GM12878 (cell line): ENCODE measurements around the gene TTC33. TPM values are rescaled to one million over a fixed set of nuclear protein-coding genes. Genes with fewer than 3 reads are reported as not detected.

ENCODE experiments used
- ATAC-seq: fragments of 200-7000 bp; cut with Tn5 transposase; 3 replicates; pipeline ENCODE4 v1.9.1; 2020; ENCODE audit warnings: mild to moderate bottlenecking, moderate library complexity
- BruUV-seq: library from RNA; stranded (reverse); fragments of 400-500 nt; replicated peaks from 2 replicates; lab custom pipeline; 2021; lab: Mats Ljungman, UMichigan
- CTCF ChIA-PET: fragments of 300-600 bp; sonication (Branson Sonifier 250); formaldehyde crosslinking; extraction: SDS; loops from one replicate; lab custom pipeline; 2021; ENCODE audit warnings: inconsistent platforms; lab: Yijun Ruan, JAX
- POLR2A ChIA-PET: fragments of 350-600 bp; formaldehyde crosslinking; extraction: SDS; loops from one replicate; lab custom pipeline; 2021; ENCODE audit warnings: inconsistent platforms; lab: Charles Lee
- RAD21 ChIA-PET: fragments of 300-600 bp; sonication (Branson Sonifier 250); formaldehyde crosslinking; loops from one replicate; lab custom pipeline; 2023; ENCODE audit warnings: antibody characterized with exemption; ENCODE audit not compliant: unreplicated experiment; lab: Charles Lee
- SMC1A ChIA-PET: fragments of 300-600 bp; sonication (Branson Sonifier 250); formaldehyde crosslinking; loops from one replicate; lab custom pipeline; 2023; ENCODE audit not compliant: unreplicated experiment, uncharacterized antibody; lab: Charles Lee
- DNase-seq: peaks from one replicate; pipeline ENCODE4 v3.0.0-alpha.2; 2011; ENCODE audit warnings: low read depth, low spot score
- FAIRE-seq: peaks from 3 replicates; lab custom pipeline; 2011; peaks lifted over from hg19 to GRCh38; lab: Jason Lieb, UNC
- H2AFZ ChIP-seq: 2 replicates; pipeline ENCODE4 v1.6.0; 2011; ENCODE audit warnings: low read depth, low read length, control low read depth; ENCODE audit not compliant: control insufficient read depth
- H3K27ac ChIP-seq: 2 replicates; pipeline ENCODE4 v1.5.1; 2011; ENCODE audit warnings: control low read depth; ENCODE audit not compliant: control insufficient read depth, insufficient read depth
- H3K27me3 ChIP-seq, 2 experiments: replicated peaks in 1 of 2; 2 replicates each; pipeline versions ENCODE4 v1.6.0 to v1.6.1; 2011; ENCODE audit warnings: low read length in 1 of 2; ENCODE audit not compliant: control insufficient read depth in 2 of 2, insufficient read depth in 2 of 2
- H3K36me3 ChIP-seq, 2 experiments: 2 replicates each; pipeline ENCODE4 v1.5.1; 2011; ENCODE audit warnings: low read length in 1 of 2; ENCODE audit not compliant: control insufficient read depth in 2 of 2, insufficient read depth in 2 of 2
- H3K4me1 ChIP-seq: 2 replicates; pipeline ENCODE4 v1.6.1; 2011; ENCODE audit warnings: mild to moderate bottlenecking, low read length, moderate library complexity, mixed read lengths; ENCODE audit not compliant: control insufficient read depth, insufficient read depth
- H3K4me2 ChIP-seq: 2 replicates; pipeline ENCODE4 v1.6.0; 2011; ENCODE audit warnings: control low read depth; ENCODE audit not compliant: control insufficient read depth, insufficient read depth
- H3K4me3 ChIP-seq: fragments of 200-600 bp; sonication (generic); 2 replicates; pipeline ENCODE4 v1.5.1; 2016
- H3K79me2 ChIP-seq: 2 replicates; pipeline ENCODE4 v1.6.0; 2011; ENCODE audit warnings: low read length; ENCODE audit not compliant: control insufficient read depth, insufficient read depth
- H3K9ac ChIP-seq: 2 replicates; pipeline ENCODE4 v1.8.0; 2011; ENCODE audit warnings: low read length, control low read depth, mixed read lengths; ENCODE audit not compliant: control insufficient read depth, insufficient read depth
- H3K9me3 ChIP-seq: replicated peaks from 3 replicates; pipeline ENCODE4 v1.5.1; 2011; ENCODE audit warnings: mild to moderate bottlenecking, low read length; ENCODE audit not compliant: control insufficient read depth, insufficient read depth
- H4K20me1 ChIP-seq: 2 replicates; pipeline ENCODE4 v1.6.0; 2011; ENCODE audit not compliant: control insufficient read depth, insufficient read depth
- CEBPB ChIP-seq, 2 experiments: fragments of 150-350 bp in 1 of 2; IDR thresholded peaks; 2 replicates each; pipeline ENCODE4 v1.6.1; 2012 to 2014; ENCODE audit warnings: low read depth in 2 of 2, low read length in 2 of 2, borderline replicate concordance in 1 of 2, inconsistent platforms in 1 of 2
- PML ChIP-seq: IDR thresholded peaks from 2 replicates; pipeline ENCODE4 v1.6.1; 2012; ENCODE audit warnings: low read length, inconsistent platforms
- RFX5 ChIP-seq: IDR thresholded peaks from 2 replicates; pipeline ENCODE4 v1.6.1; 2011; ENCODE audit warnings: low read depth, low read length, improper control_type of control experiment
- RUNX3 ChIP-seq: IDR thresholded peaks from 2 replicates; pipeline ENCODE4 v1.6.1; 2012; ENCODE audit warnings: low read length, inconsistent platforms
- SUPT20H ChIP-seq: IDR thresholded peaks from 2 replicates; pipeline ENCODE4 v1.6.1; 2011; ENCODE audit warnings: low read depth, mild to moderate bottlenecking, low read length, moderate library complexity, borderline replicate concordance; ENCODE audit not compliant: control insufficient read depth
- ZNF622 ChIP-seq: fragments of 450-650 bp; IDR thresholded peaks from 2 replicates; pipeline ENCODE4 v1.6.1; 2017; ENCODE audit warnings: mild to moderate bottlenecking, inconsistent platforms
- WGBS: methylation state at CpG from one replicate; pipeline ENCODE4 v1.1.6; 2016; ENCODE audit warnings: low lambda C conversion rate; ENCODE audit not compliant: insufficient replicate concordance, insufficient coverage; ENCODE audit errors: missing lambda C conversion rate; 5-methylcytosine and 5-hydroxymethylcytosine counted together
- in situ Hi-C: fragments of 300-500 bp; cut with MboI; formaldehyde crosslinking; loops from 9 replicates; pipeline ENCODE4 v1.14.3; 2018; ENCODE audit warnings: mixed read lengths
- intact Hi-C: fragments of 100-400 bp; cut with micrococcal nuclease; formaldehyde crosslinking; loops from one replicate; pipeline ENCODE4 v1.14.2; 2022; ENCODE audit not compliant: unreplicated experiment
- polyA plus RNA-seq, 11 experiments: library from polyadenylated mRNA; depleted of rRNA in 4 of 11; unstranded in 6 of 11; stranded (reverse) in 5 of 11; fragments of >200 nt; fragmentation: Nextera tagmentation in 4 of 11; fragmentation: Illumina TruSeq in 1 of 11; extraction: Ambion mirVana in 4 of 11; extraction: Trizol in 1 of 11; gene quantifications; 1 replicate in 1 of 11; 2 replicates in 10 of 11; pipeline versions ENCODE4 v1.2.1 to v1.2.3, GENCODE V29; 2011 to 2016; ENCODE audit warnings: inconsistent platforms in 2 of 11, missing spikeins in 2 of 11, low read depth in 1 of 11
- total RNA-seq, 4 experiments: library from RNA; depleted of rRNA in 3 of 4; stranded (reverse); fragments of >200 nt in 3 of 4; fragmentation: Illumina TruSeq in 1 of 4; extraction: Trizol in 1 of 4; gene quantifications; 2 replicates each; pipeline versions ENCODE4 v1.2.1 to v1.2.3, GENCODE V29; 2013 to 2021

The TTC33 gene
- total and polyA plus RNA-seq, 10 of the 15 experiments (the other 5 are each of a cell fraction or from before 2014, with no cell fraction given): 7.9 to 22.3 (median 14.6) TPM

DNA sequence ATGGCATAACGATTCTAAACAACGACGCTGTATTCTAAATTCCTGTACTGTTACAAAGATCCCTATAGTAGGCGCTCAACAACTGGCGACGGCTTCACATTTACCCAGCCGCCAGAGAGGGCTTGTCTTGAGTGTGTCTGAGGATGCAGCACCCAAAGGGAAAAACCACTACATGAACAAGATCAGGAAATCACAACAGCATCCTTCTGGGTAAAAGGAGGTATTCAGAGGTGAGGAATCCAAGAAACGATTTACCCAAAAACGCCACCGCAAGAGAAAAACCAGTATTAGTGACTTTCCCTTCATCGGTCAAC, 711 bp downstream of the TTC33 start (continued):
- TF ChIP-seq SUPT20H: no peak
- TF ChIP-seq PML: no peak
- no peak for TF ChIP-seq RFX5
- no peak for TF ChIP-seq CEBPB (IDR thresholded peaks at IDR 0.05; ENCODE audit: borderline replicate concordance in 1 of 2, low read depth in 2 of 2, low read length in 2 of 2)

GRCh38 chr5:40754381-40755092, 1.2 kb downstream of the TTC33 start:
- H3K36me3 ChIP-seq: 0 out of 4 replicates have a peak, but pooled peaks cover 0 to 2% of the 10 kb centered on the region in 2 experiments
- peak overlapping the region; percentile 87 for H3K4me2 ChIP-seq
- H3K27ac ChIP-seq: peak overlapping the region; percentile 74
- CTCF ChIA-PET: interaction anchor here (0.8 to 1.8 kb wide), 2 partner anchors 8 to 14 kb away, joined by 3 to 7 read pairs; no protein-coding TSS in a partner anchor
- peak; percentile 30 for ATAC-seq
- no peaks in the 10 kb centered on the region for H4K20me1 ChIP-seq
- SMC1A ChIA-PET: interaction anchor here (0.7 kb wide), 1 partner anchor 701 kb away, joined by 3 read pairs; no protein-coding TSS in a partner anchor
- peak overlapping the region; percentile 88 for H3K4me3 ChIP-seq
- no peak for TF ChIP-seq ZNF622
- TF ChIP-seq RUNX3: peak; percentile 37; the same call in 1 of the 2 replicates
- POLR2A ChIA-PET: interaction anchor here (0.8 kb wide), 1 partner anchor 75 kb away, joined by 3 read pairs; no protein-coding TSS in a partner anchor
- in situ Hi-C loops (loop anchor here (5.0 kb wide), 1 partner anchor 83 kb away; the partner anchor contains the start of gene RPL37), intact Hi-C loops (loop anchor here (1.0 to 2.0 kb wide), 3 partner anchors 44 to 124 kb away; partner anchors contain the start of gene PRKAA1)
- H3K9me3 ChIP-seq: no peaks in the 10 kb centered on the region; the same call in 2 of the 3 replicates
- no TSS peak for BruUV-seq
- no peaks in the 10 kb centered on the region for H3K27me3 ChIP-seq
- peak overlapping the region; percentile 80 for H3K9ac ChIP-seq
- 17% methylated on average over 6 of the region's 6 CpGs for WGBS
- no peak for DNase-seq
- peaks cover 7% of the 10 kb centered on the region; the same call in 1 of the 2 replicates for H3K4me1 ChIP-seq
- peak overlapping the region; percentile 96 for H2AFZ ChIP-seq
- RAD21 ChIA-PET: no interaction called here
- H3K79me2 ChIP-seq: peaks cover 21% of the 10 kb centered on the region
- FAIRE-seq: no peak
